Smooth muscle cell (in vitro differentiated cells): ENCODE measurements around the gene VSTM2B. TPM values are rescaled to one million over a fixed set of nuclear protein-coding genes. Genes with fewer than 3 reads are reported as not detected.

Experiments used
- DNase-seq: peaks from one replicate; lab custom pipeline; 2025; ENCODE audit not compliant: unreplicated experiment; lab: John Stamatoyannopoulos, UW
- H2AFZ ChIP-seq: fragments of 200-600 bp; sonication (generic); 2 replicates; pipeline ENCODE4 v1.6.0; 2016; ENCODE audit warnings: antibody characterized with exemption, low read depth, mild to moderate bottlenecking
- H3F3A ChIP-seq: fragments of 200-600 bp; sonication (generic); 2 replicates; pipeline ENCODE4 v1.6.0; 2017; ENCODE audit warnings: antibody characterized with exemption, low read depth
- H3K27ac ChIP-seq: fragments of 200-600 bp; sonication (generic); 2 replicates; pipeline ENCODE4 v1.5.1; 2016; ENCODE audit warnings: low read depth, mild to moderate bottlenecking
- H3K27me3 ChIP-seq: fragments of 200-600 bp; sonication (generic); 2 replicates; pipeline ENCODE4 v1.6.1; 2016; ENCODE audit warnings: low read depth, mild to moderate bottlenecking
- H3K36me3 ChIP-seq: fragments of 200-600 bp; sonication (generic); 2 replicates; pipeline ENCODE4 v1.5.1; 2016; ENCODE audit warnings: low read depth
- H3K4me1 ChIP-seq: fragments of 200-600 bp; sonication (generic); 2 replicates; pipeline ENCODE4 v1.5.1; 2016; ENCODE audit warnings: low read depth
- H3K4me2 ChIP-seq: fragments of 200-600 bp; sonication (generic); 2 replicates; pipeline ENCODE4 v1.6.0; 2016; ENCODE audit warnings: mild to moderate bottlenecking
- H3K4me3 ChIP-seq: fragments of 200-600 bp; sonication (generic); 2 replicates; pipeline ENCODE4 v1.5.1; 2016; ENCODE audit warnings: mild to moderate bottlenecking
- H3K79me2 ChIP-seq: fragments of 200-600 bp; sonication (generic); 2 replicates; pipeline ENCODE4 v1.6.0; 2016; ENCODE audit warnings: low read depth, mild to moderate bottlenecking
- H3K9ac ChIP-seq: fragments of 200-600 bp; sonication (generic); 2 replicates; pipeline ENCODE4 v1.6.0; 2016; ENCODE audit warnings: low read depth
- H3K9me3 ChIP-seq: fragments of 200-600 bp; sonication (generic); replicated peaks from 2 replicates; pipeline ENCODE4 v1.5.1; 2016; ENCODE audit warnings: low read depth
- H4K20me1 ChIP-seq: fragments of 200-600 bp; sonication (generic); 2 replicates; pipeline ENCODE4 v1.6.0; 2016; ENCODE audit warnings: low read depth
- WGBS: methylation state at CpG from one replicate; pipeline ENCODE4 v1.1.7; 2016; ENCODE audit warnings: low lambda C conversion rate; 5-methylcytosine and 5-hydroxymethylcytosine counted together
- polyA plus RNA-seq: library from polyadenylated mRNA; unstranded; fragments of >200 nt; fragmentation: Nextera tagmentation; extraction: Ambion mirVana; gene quantifications from 2 replicates; pipeline ENCODE4 v1.2.1, GENCODE V29; 2016
- total RNA-seq: library from RNA; depleted of rRNA; stranded (reverse); fragments of >200 nt; gene quantifications from 2 replicates; pipeline ENCODE4 v1.2.3, GENCODE V29; 2014
- TF ChIP-seq, protein P1 (sequence below): fragments of 200-600 bp; sonication (generic); IDR thresholded peaks from 2 replicates; pipeline ENCODE4 v1.5.1; 2017; ENCODE audit warnings: borderline replicate concordance, mild to moderate bottlenecking, antibody characterized with exemption; ENCODE audit not compliant: insufficient read depth, poor library complexity, severe bottlenecking

VSTM2B gene
- total and polyA plus RNA-seq, 2 experiments from 2014 or later, result not detected

DNA sequence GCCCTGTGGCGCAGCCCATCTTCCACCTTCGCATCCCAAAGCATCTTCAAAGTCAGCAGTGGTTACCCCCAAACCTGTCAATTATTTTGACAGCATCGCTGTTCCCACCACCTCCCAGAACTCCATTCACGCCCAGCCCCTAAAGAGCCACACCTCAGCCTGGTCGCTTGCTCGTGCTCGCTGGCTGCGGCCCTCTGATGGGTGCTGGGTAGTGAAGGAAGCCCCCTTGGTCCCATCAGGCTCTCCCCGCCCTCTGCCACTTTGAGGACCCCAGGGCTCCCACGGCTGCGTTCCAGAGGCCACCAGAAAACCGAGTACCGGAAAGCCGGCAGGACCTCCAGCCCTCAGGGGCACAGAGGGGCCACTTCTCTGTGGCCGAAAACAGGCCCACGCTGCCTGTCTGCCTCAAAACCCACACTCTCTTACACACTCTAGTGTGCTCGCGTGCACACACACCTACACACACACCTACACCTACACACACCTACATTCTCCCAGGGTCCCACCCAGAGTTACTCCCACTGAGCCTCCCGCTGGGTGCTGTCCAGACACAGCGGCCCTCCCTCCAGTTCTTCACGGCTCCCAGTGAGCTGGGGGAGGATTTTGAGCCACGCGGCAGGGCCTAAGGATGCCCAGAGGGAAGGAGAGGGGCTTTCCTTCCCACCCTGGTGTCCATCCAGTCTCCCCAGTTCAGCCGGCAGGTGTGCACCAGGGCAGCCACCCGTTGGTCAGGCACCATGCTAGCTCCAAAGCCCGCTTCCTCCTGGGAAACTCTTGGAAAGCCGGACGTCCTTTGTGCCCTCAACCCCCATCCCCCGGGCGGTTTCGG, 1.9 kb downstream of the VSTM2B start:
- H3K4me1 ChIP-seq, result peaks cover 13% of the 10 kb centered on the region
- no peak overlapping the region for H3K27ac ChIP-seq
- no peaks in the 10 kb centered on the region for H3F3A ChIP-seq
- no peak overlapping the region for H2AFZ ChIP-seq
- H4K20me1 ChIP-seq, result no peaks in the 10 kb centered on the region
- TF ChIP-seq, protein P1, sequence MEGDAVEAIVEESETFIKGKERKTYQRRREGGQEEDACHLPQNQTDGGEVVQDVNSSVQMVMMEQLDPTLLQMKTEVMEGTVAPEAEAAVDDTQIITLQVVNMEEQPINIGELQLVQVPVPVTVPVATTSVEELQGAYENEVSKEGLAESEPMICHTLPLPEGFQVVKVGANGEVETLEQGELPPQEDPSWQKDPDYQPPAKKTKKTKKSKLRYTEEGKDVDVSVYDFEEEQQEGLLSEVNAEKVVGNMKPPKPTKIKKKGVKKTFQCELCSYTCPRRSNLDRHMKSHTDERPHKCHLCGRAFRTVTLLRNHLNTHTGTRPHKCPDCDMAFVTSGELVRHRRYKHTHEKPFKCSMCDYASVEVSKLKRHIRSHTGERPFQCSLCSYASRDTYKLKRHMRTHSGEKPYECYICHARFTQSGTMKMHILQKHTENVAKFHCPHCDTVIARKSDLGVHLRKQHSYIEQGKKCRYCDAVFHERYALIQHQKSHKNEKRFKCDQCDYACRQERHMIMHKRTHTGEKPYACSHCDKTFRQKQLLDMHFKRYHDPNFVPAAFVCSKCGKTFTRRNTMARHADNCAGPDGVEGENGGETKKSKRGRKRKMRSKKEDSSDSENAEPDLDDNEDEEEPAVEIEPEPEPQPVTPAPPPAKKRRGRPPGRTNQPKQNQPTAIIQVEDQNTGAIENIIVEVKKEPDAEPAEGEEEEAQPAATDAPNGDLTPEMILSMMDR, result peak; percentile 10
- peak overlapping the region; percentile 50 for H3K4me3 ChIP-seq
- no peaks in the 10 kb centered on the region for H3K79me2 ChIP-seq
- no peaks in the 10 kb centered on the region for H3K9me3 ChIP-seq
- no peak for DNase-seq
- no peaks in the 10 kb centered on the region for H3K36me3 ChIP-seq
- peak overlapping the region; percentile 88 for H3K4me2 ChIP-seq
- no peak overlapping the region for H3K9ac ChIP-seq
- H3K27me3 ChIP-seq, result peaks cover 98% of the 10 kb centered on the region
- WGBS, result 38% methylated on average over 28 of the region's 31 CpGs

DNA sequence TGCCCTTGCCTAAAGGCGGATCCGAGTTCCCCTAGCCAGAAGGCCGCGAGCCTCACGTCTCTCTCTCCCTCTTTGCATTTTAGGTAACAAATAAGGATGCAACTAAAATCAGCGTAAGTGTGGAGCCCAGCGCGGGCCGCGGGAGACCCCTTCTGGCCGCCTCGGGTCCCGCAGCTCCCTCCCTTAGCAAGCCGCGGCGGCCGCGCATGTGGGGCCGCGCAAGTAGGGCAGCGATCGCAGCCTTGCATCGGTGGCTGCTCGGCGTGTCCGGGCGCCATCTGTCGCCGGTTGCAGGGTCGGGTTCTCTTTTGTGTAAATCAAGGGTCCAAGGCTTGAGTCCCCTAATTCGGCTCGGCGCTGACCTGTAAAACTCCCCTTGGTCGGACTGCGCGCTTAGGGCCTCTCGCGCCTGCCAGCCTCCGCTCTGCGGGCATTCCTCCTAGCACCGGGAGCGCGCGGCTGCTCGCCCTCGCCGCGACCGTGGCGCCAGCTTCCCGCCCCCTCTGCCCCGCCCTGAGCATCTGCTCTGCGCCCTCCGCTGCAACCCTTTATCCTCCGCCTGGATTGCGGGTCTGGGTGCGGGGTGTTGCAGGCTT, 2.7 kb downstream of the VSTM2B start:
- Histone ChIP-seq H3K4me1 (peaks cover 13% of the 10 kb centered on the region), H3F3A (no peaks in the 10 kb centered on the region), H3K9ac (no peak overlapping the region), H2AFZ (peak overlapping the region; percentile 50), H3K4me3 (peak overlapping the region; percentile 50), H3K27ac (no peak overlapping the region), H3K27me3 (peaks cover 91% of the 10 kb centered on the region), H3K79me2 (no peaks in the 10 kb centered on the region), H4K20me1 (no peaks in the 10 kb centered on the region), H3K36me3 (no peaks in the 10 kb centered on the region), H3K9me3 (no peaks in the 10 kb centered on the region), H3K4me2 (peak overlapping the region; percentile 88)
- peak; percentile 41 for DNase-seq
- TF ChIP-seq, protein P1, result peak; percentile 80
- under 1% methylated on average over 45 of the region's 57 CpGs for WGBS

DNA sequence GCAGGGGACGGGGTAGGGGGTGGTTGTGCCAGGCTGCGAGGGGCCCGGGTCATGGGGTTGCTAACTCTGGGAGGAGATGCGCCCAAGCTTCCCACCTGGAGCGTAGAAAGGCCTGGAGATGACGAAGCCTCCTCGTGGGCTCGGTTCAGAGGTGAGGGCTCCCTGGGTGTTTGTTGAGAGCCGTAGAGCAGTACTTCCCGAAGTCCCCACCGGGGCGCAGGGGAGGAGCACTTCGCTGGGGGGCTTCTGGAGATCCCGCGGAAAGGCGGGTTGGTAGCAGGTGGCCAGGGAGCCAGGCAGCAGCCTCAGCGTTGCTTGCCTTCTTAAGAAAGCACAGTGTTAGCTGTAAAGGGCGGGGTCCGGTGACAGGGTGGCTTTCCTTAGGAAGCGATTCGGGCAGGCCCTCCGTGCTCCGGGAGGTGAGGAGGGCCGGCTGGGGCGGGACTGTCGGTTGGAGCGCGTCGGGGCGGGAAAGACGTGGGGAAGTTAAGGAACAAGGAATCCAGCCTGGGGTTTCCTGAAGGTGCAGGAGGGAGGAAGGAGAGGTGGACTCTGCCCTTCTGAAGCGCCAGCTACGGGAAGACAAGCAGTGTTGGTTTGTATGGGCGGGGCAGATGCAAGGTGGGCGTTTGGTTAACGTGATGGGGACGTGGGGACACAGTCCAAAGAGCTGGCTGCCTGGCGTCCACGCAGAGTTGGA, 3.3 kb downstream of the VSTM2B start:
- Histone ChIP-seq H3K27ac (no peak overlapping the region), H3K27me3 (peaks cover 84% of the 10 kb centered on the region), H3K9me3 (no peaks in the 10 kb centered on the region), H3F3A (no peaks in the 10 kb centered on the region), H2AFZ (no peak overlapping the region), H3K36me3 (no peaks in the 10 kb centered on the region), H4K20me1 (no peaks in the 10 kb centered on the region), H3K4me2 (peak overlapping the region; percentile 88), H3K4me3 (peak overlapping the region; percentile 50), H3K4me1 (peaks cover 13% of the 10 kb centered on the region), H3K79me2 (no peaks in the 10 kb centered on the region), H3K9ac (no peak overlapping the region)
- DNase-seq, result no peak
- WGBS, result 7% methylated on average over 34 of the region's 39 CpGs
- TF ChIP-seq, protein P1, result no peak
